Stimulated activated CD4-positive, alpha-beta T cell treated with anti-CD3 and anti-CD28 coated beads, TNF-alpha, amount 100 ng/mL, for 24 hours (primary cell): ENCODE results near the gene IFT122.
A peak's percentile ranks its signal among the peaks of the same experiment; 100 is the strongest.
"Not testable (repeated sequence)": the region's sequence is repeated elsewhere in the genome, so short reads cannot be mapped to it uniquely, and the experiment has no call there.

Experiments used
- DNase-seq, 3 experiments: peaks; one replicate each; pipeline ENCODE4 v3.0.0-alpha.2; 2020; ENCODE audit warnings: low read depth in 3 of 3

IFT122 gene

GRCh38 chr3:129470861-129471260 lies 30.8 kb downstream of the IFT122 start:
- DNase-seq, result no peak

DNA sequence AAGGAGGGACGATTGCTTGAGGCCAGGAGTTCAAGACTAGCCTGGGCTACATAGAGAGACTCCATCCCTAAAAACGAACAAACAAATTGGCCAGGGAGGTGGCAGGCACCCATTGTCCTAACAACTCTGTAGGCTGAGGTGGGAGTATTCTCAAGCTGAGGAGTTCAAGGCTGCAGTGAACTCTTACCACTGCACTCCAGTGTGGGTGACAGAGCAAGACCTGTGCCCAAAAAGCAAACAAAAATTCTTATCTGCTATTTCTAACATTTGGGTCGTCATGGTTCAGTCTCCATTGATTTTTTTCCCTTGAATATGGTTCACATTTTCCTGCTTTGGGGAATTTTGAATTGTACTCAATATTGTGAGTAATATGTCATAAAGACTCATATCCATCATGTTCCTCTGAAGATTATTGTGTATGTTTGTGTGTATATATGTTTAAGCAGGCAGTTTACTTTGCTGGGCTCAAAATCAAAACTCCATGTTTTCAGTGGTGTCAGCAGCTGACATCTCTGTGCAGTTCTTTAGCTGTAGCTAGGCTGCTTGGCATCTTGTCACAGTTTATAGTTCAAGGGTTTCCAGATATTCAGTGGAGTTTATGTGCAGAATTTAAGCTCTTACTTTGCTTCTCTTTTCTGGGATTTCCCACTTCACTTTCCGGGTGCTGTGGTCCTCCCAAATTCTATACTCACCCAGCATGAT lies 33.2 kb downstream of the IFT122 start:
- DNase-seq, result no peak

GRCh38 chr3:129473769-129474152 lies 33.7 kb downstream of the IFT122 start:
- no peak for DNase-seq

- DNase-seq, result no peak
These were observed 35.2 kb downstream of the IFT122 start for GRCh38 chr3:129474984-129475804.

- DNase-seq, result no peak
These were observed 35.8 kb downstream of the IFT122 start for GRCh38 chr3:129475863-129476262.

DNA sequence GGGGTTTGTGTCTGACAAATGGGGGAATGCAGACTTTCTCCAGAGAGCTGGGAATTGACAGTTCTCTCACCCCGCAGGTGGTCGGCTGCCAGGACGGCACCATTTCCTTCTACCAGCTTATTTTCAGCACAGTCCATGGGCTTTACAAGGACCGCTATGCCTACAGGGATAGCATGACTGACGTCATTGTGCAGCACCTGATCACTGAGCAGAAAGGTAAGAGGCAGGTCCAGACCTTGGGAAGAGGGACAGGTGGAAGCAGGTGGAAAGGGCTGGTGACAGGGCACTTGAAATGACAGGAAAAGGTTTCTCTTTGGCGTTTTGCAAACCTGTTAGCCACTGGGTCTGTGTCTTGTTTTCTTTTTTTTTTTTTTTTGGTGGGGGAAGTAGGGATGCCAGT lies 36.6 kb downstream of the IFT122 start:
- no peak for DNase-seq

DNA sequence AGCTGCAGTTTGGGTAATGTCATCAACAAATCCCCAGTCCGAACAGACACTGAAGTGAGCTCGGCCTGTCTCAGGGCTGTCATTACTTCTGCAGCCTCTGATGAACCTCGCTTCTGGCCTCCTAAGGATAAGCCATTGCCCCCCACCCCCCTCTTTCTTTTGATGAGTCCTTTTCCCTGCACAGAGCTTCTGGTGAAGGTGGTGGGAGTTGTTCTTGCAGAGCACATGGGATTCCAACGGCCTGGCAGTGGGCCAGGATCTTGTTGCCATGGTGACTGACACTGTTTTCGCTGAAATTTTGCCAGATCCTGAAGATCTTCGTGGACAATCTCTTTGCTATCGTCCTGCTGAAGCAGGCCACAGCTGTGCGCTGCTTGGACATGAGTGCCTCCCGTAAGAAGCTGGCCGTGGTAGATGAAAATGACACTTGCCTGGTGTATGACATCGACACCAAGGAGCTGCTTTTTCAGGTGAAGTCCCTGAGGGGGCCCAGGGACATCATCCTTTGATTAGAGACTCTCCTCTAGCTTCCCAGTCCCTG lies 41.3 kb downstream of the IFT122 start:
- not testable (repeated sequence) for DNase-seq

DNA sequence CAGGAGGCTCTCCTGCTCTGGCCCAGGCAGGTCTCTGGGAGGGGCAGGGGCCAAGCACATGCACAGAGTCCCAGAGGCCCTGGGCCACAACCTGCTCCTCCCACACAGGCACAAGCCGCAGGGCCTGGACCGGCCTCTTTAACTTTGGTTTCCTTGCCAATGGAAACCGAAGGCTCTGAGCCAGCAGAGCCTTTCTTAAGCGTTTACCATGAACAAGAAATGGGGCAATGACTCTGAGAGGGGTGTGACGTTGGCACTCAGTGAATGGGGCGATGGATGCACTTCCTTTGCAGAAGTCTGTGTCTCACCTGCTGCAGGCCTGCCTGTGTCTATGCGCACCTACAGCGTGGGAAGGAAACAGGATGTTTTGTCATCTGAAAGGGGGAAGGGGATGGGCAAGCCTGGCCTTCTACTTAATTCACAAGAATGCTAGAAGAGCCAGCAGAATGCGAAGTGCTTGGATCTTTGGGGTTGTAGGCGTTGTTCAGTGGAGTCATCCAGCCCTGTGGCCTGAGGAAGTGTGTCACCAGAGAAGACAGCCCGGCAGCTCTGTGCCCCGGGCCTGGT lies 41.8 kb downstream of the IFT122 start:
- DNase-seq, result peak in 1 of 3 experiments; percentile 19

DNA sequence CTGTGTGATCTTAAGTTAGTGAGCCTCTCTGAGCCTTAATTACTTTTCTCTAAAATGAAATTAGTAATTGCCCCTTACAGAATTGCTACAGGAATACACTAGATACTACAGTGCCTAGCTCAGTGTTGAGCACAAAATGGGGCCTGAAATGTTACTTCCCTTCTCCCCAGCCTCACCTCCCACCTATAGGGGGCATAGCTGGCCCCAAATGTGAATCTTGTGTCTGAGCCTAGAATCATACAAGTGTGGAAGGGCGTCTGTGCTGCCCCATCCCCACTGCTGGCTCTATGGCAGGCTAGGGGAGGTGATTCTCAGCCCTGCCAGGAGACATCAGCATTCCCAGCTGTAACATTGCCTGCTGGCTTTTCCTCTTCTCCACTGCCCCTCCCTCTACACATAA lies 42.7 kb downstream of the IFT122 start:
- DNase-seq, result no peak

- no peak for DNase-seq
These were observed 43.8 kb downstream of the IFT122 start for GRCh38 chr3:129483870-129484269.

DNA sequence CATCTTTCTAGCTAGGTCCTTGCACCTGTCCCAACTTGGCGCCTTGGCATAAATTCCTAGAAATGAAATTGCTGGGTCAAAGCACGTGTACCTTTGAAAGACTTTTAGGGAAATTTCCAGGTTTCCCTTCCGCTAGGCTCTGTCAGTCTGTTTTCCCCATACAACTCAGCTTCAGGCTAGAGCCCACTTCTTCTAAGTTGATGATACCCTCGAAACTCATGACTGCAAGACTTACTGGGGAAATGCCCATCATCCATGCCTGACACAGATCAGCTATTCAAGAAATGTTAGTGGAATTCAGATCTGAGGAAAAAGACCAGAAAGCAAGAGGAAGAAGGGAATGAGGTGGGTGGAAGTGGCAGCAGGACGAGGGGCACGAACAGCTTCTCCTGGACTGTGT lies 45.1 kb downstream of the IFT122 start:
- not testable (repeated sequence) for DNase-seq

DNA sequence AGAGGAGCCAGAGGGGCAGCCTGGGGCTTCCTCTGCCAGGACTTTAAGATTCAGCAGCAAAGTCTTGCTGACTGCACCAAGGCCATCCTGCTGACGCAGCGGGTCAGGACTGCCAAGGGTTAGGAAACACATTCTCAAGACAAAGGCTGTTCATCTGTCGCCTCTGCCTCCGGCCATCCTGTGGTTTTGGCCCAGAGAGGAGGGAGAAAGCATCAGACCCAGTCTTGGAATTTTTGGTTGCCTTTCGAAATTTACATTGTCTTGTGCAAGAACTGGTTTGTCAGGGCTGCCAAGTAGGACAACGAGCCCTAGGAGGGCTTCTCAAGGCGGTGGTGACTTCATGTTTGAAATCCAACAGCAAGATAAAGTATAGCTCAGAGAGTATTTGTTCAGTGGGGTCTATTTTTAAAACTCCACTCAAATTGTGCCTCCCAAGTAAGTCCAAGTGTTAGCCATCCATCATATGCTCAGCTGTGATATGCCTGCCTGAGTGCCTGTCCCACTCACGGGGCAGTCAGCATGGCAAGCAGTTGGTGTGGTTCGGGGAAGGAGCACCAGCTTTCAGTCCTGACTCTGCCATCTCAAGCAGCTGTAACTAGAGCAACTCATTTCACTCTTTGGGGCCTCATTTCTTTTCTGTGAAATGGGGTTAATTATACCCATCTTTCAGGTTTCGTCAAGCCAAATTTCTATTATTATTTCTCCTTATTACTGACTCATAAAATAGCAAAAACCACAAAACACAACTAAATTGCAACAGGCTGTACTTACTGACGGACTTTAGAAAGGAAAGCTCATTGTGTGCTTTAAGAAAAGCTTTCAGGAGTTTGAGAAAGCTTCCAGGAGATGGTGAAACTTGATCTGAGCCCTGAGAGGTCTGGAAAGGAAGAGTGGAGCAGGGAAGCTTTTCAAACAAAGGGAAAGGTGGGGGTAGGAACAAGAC lies 46.0 kb downstream of the IFT122 start:
- no peak for DNase-seq

DNA sequence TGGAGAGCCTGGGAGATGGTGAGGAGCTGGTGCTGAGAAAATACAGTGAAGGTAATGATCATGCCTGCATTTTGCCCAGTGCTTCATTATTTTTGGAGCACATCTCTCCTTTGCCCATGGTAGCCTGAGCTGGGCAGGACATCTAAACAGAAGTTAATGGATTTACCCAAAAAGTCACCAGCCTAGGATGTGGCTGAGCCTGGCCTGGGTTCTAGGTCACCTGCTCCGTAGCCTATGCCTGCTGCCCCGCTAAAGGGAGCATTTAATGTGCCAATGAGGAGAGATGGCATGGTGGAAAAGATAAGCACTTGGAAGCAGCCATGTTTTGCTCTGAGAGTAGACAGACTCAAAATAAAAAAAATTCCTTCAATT lies 46.6 kb downstream of the IFT122 start:
- no peak for DNase-seq

DNA sequence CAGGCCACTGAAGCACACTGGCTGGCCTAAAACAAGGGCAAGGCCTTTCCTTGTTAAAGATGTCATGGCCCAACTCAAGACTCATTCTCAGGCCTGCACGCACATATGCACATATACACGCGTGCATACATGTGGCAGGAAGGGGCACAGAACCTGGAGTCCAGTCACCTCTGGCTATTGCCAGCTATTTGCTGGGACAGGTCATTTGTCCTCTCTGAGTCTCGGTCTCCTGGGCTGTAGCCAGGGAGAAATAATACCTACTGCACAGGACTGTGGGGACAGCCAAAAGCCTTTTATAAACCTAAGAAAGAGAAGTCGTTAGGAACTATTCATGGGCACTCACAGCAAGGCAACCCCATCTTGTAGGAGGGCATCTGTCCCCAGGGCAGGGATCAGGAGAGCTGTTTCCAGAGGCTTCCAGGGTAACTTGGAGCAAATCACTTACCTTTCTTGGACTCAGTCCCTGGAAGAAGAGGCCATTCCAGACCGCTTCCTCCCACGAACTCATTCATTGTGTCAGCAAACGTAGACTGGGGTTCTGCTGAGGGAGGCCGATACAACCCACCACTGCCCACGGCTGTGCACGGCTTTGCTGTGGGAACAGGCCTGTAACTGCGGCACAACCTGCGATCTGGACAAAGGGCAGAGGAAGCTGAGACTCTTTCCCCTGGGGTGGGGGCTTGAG lies 47.3 kb downstream of the IFT122 start:
- no peak for DNase-seq

DNA sequence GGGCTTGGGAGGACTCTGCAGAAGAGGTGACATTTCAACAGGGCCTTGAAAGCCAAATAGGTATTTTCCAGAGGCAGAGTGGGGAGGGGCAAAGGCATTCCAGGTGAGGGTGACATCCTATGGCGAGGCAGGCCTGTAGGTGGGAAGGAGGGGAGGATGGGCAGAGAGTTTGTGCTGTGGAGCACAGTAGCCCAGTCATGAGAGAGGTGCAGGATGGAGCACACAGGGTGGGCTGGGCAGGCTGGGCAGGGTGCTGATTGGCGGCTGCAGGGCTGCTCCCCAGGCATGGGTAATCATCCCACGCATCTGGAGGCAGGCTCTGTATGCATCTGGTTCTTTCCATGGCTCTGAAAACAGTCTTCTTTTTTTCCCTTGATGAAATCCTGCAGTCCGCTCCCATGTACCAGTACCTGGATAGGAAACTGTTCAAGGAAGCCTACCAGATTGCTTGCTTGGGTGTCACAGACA lies 47.9 kb downstream of the IFT122 start:
- DNase-seq, result not testable (repeated sequence)

DNA sequence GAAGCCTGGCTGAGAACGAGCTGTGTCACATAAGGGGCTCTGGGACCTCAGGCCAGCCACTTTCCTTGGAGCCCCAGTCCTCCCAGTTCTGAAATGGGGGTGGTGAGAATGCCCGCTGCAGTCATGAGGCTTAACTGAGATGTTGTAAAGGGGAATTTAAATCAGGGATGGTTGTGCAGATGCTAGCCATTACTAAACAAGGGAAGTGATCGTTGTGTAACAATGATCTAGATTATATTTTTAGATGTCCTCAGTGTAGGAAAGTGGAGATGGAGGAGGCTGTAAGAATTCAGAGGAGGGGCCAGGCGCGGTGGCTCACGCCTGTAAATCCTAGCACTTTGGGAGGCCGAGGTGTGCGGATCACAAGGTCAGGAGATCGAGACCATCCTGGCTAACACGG lies 49.2 kb downstream of the IFT122 start:
- not testable (repeated sequence) for DNase-seq

GRCh38 chr3:129490273-129490675 lies 50.2 kb downstream of the IFT122 start:
- peak; percentile 14 to 46 (median 17) for DNase-seq

- not testable (repeated sequence) for DNase-seq
These were observed 51.1 kb downstream of the IFT122 start for GRCh38 chr3:129491077-129491476.

DNA sequence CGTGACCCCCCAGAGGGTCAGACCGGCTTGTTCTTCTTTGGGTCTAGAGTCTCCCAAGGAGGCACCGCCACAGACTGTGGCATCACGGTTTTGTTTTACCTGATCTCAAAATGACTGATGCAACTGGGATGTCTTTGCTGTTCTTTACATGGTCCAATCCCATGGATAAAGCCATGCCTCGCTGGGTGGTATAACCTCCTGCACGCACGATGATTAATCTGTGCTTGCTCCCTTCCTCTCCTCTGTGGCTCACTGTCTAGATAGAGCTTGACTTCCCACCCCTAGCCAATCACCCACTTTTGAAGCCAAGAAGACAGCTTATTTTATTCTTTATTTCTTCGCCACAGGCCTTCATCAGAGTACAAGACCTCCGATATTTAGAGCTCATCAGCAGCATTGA lies 51.8 kb downstream of the IFT122 start:
- DNase-seq, result no peak

DNA sequence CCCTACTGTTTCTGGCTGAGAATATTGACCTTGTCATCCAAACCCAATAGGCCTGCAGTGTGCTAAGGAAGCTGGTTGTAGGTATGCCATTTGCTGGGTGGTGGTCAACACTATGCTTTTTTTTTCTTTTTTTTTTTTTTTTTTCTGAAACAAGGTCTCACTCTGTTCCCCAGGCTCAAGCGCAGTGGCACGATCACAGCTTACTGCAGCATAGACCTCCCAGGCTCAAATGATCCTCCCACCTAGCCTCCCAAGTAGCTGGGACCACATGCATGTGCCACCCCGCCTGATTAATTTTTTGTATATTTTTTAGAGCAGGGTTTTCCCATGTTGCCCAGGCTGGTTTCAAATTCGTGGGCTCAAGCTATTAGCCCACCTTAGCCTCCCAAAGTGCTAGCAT lies 52.7 kb downstream of the IFT122 start:
- no peak for DNase-seq

DNA sequence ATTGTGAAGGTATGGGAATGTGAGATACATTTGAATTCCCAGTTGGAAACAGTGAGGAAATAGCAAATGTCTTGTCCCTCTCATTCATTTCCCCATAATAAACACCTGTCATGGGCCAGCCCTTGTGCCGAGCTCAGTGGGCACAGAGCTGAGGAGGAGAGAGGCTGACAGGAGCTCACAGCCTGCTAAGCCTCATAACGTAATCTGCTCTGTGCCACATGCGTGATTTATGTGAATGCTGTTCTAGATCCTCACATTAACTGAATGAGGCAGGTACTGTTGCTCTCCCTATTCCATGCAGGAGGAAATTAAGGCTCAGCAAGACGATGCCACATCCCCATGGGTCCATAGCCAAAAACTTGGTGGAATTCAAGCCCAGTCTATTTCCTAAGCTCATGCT lies 53.2 kb downstream of the IFT122 start:
- no peak for DNase-seq
